Activated CD8-positive, alpha-beta memory T cell treated with anti-CD3 and anti-CD28 coated beads, Interleukin-2, amount 50 U/mL, for 1 hour (primary cell): ENCODE results near the gene TMEM248.
"Not testable (repeated sequence)": the region's sequence is repeated elsewhere in the genome, so short reads cannot be mapped to it uniquely, and the experiment has no call there.

Source experiments
- DNase-seq: peaks from one replicate; pipeline ENCODE4 v3.0.0-alpha.2; 2020; ENCODE audit errors: extremely low read depth

TMEM248 gene

GRCh38 chr7:67000601-67001258, 79.7 kb downstream of the TMEM248 start:
- not testable (repeated sequence) for DNase-seq

DNA sequence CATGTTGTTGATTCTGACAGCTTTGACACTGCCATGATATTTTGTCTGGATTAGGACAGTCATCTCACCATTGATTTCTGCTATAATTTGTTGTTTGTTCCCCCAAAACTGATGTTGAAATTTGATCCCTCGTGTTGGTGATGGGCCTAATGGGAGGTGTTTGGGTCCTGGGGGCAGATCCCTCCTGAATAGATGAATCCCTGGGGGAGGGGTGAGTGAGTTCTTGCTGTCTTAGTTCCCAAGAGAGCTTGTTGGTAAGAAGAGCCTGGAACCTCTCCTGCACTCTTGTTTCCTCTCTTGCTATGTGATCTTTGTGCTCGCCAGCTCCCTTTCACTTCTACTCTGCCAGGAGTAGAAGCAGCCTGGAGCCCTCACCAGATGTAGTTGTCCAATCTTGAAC, 83.1 kb downstream of the TMEM248 start:
- DNase-seq = not testable (repeated sequence)

GRCh38 chr7:67006965-67007364, 85.9 kb downstream of the TMEM248 start:
- no peak for DNase-seq
